ENCODE data around the gene QRICH2.
"Not testable (repeated sequence)": the region's sequence is repeated elsewhere in the genome, so short reads cannot be mapped to it uniquely, and the experiment has no call there.

Gene QRICH2

DNA sequence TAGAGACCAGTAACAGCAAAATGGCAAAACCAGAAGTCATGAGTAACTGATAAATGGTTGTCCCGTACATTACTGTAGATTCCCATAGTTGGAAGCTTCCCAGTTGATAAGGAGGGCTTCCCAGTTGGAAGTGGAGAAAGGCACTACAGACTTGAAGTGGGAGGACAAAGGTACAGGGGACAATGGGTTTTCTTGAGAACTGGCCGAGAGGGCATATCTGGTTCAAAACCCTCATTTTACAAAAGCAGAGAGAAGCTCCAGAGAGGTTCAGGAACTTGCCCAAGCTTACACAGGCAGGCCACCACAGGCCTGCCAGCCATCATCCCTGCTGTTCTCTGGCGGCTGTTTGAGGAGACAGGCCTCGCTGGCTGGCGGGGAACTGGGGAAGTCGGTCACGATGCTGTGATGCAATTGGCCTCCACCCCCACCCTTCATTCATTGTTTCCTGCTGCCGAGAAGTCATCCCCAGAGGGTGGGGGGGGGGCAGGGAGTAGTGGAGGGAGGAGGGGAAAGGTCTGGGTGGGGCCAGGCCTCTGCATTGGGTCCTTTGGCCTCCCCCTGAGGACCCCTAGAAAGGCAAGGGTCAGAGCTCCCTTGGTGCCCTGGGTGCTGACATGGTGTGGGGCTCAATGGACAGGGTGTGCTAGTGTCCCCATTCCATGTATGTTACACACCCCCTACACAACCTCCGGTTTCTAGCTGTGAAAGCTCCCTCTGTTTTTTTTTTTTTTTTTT lies 39.9 kb downstream of the QRICH2 start:
- Histone ChIP-seq H3K9me3 (ENCODE audit: insufficient read depth, low read depth, low read length) (no peaks in the 10 kb centered on the region), H4K20me1 (ENCODE audit: insufficient read depth, low read length, poor library complexity, severe bottlenecking) (peaks cover 37% of the 10 kb centered on the region), H3K9ac (ENCODE audit: low read depth, low read length, poor library complexity, severe bottlenecking) (peak overlapping the region; percentile 85), H3K4me3 (ENCODE audit: low read length, poor library complexity, severe bottlenecking) (peak overlapping the region; percentile 81), H3K36me3 (ENCODE audit: insufficient read depth, low read length) (no peaks in the 10 kb centered on the region; the same call in 1 of the 2 replicates), H3K79me2 (ENCODE audit: insufficient read depth, low read length) (peaks cover 60% of the 10 kb centered on the region), H2AFZ (ENCODE audit: low read length) (no peak overlapping the region), H3K27me3 (ENCODE audit: insufficient read depth, low read length, poor library complexity, severe bottlenecking) (no peaks in the 10 kb centered on the region), H3K4me1 (ENCODE audit: insufficient read depth, low read length, poor library complexity, severe bottlenecking) (peaks cover 47% of the 10 kb centered on the region), H3K4me2 (ENCODE audit: low read depth, low read length, poor library complexity, severe bottlenecking) (peak overlapping the region; percentile 84), H3F3A (ENCODE audit: low read depth) (peaks cover 6% of the 10 kb centered on the region), H3K9me2 (replicated peaks; ENCODE audit: low read depth, low read length) (no peaks in the 10 kb centered on the region)
- no peak for TF ChIP-seq CTCF (conservative IDR thresholded peaks at IDR 0.05; ENCODE audit: low read length)
- no peak for TF ChIP-seq EZH2phosphoT487 (IDR thresholded peaks at IDR 0.05; ENCODE audit: borderline replicate concordance)

GRCh38 chr17:76267581-76268001 lies 40.5 kb downstream of the QRICH2 start:
- peaks cover 60% of the 10 kb centered on the region for H3K79me2 ChIP-seq (ENCODE audit: insufficient read depth, low read length)
- not testable (repeated sequence) for H3K9me3 ChIP-seq (ENCODE audit: insufficient read depth, low read depth, low read length); H2AFZ ChIP-seq (ENCODE audit: low read length); H3K36me3 ChIP-seq (ENCODE audit: insufficient read depth, low read length); H3K27me3 ChIP-seq (ENCODE audit: insufficient read depth, low read length, poor library complexity, severe bottlenecking); H3K9me2 ChIP-seq (replicated peaks; ENCODE audit: low read depth, low read length); H3F3A ChIP-seq (ENCODE audit: low read depth)
- H3K4me1 ChIP-seq (ENCODE audit: insufficient read depth, low read length, poor library complexity, severe bottlenecking) = peaks cover 52% of the 10 kb centered on the region
- H4K20me1 ChIP-seq (ENCODE audit: insufficient read depth, low read length, poor library complexity, severe bottlenecking) = peaks cover 37% of the 10 kb centered on the region
- H3K9ac ChIP-seq (ENCODE audit: low read depth, low read length, poor library complexity, severe bottlenecking) = peak overlapping the region; percentile 85
- H3K4me3 ChIP-seq (ENCODE audit: low read length, poor library complexity, severe bottlenecking) = peak overlapping the region; percentile 81
- H3K4me2 ChIP-seq (ENCODE audit: low read depth, low read length, poor library complexity, severe bottlenecking) = peak overlapping the region; percentile 84

GRCh38 chr17:76267051-76267576 lies 41.0 kb downstream of the QRICH2 start:
- no peaks in the 10 kb centered on the region for H3K27me3 ChIP-seq (ENCODE audit: insufficient read depth, low read length, poor library complexity, severe bottlenecking)
- peak overlapping the region; percentile 84 for H3K4me2 ChIP-seq (ENCODE audit: low read depth, low read length, poor library complexity, severe bottlenecking)
- H3K79me2 ChIP-seq (ENCODE audit: insufficient read depth, low read length) = peaks cover 60% of the 10 kb centered on the region
- peaks cover 6% of the 10 kb centered on the region for H3F3A ChIP-seq (ENCODE audit: low read depth)
- H3K9me3 ChIP-seq (ENCODE audit: insufficient read depth, low read depth, low read length) = no peaks in the 10 kb centered on the region
- H3K9ac ChIP-seq (ENCODE audit: low read depth, low read length, poor library complexity, severe bottlenecking) = peak overlapping the region; percentile 85
- H4K20me1 ChIP-seq (ENCODE audit: insufficient read depth, low read length, poor library complexity, severe bottlenecking) = peaks cover 37% of the 10 kb centered on the region
- H3K4me1 ChIP-seq (ENCODE audit: insufficient read depth, low read length, poor library complexity, severe bottlenecking) = peaks cover 56% of the 10 kb centered on the region
- H2AFZ ChIP-seq (ENCODE audit: low read length) = no peak overlapping the region
- H3K4me3 ChIP-seq (ENCODE audit: low read length, poor library complexity, severe bottlenecking) = peak overlapping the region; percentile 81
- no peaks in the 10 kb centered on the region for H3K9me2 ChIP-seq (replicated peaks; ENCODE audit: low read depth, low read length)
- TF ChIP-seq CTCF (conservative IDR thresholded peaks at IDR 0.05; ENCODE audit: low read length) = no peak
- no peak for TF ChIP-seq EZH2phosphoT487 (IDR thresholded peaks at IDR 0.05; ENCODE audit: borderline replicate concordance)
- H3K36me3 ChIP-seq (ENCODE audit: insufficient read depth, low read length) = no peaks in the 10 kb centered on the region; the same call in 1 of the 2 replicates
